DMS53 treated with DMSO at 0.1 percent for 48 hours (cell line): ENCODE measurements around the gene NYAP1.
"Not testable (repeated sequence)": the region's sequence is repeated elsewhere in the genome, so short reads cannot be mapped to it uniquely, and the experiment has no call there.

Experiments used
- DNase-seq: peaks from one replicate; lab custom pipeline; 2025; ENCODE audit not compliant: unreplicated experiment; lab: John Stamatoyannopoulos, UW

NYAP1 gene

GRCh38 chr7:100483722-100484672, at the start of gene NYAP1:
TSS of gene NYAP1 (plus strand) at chr7:100483927. CDS start at chr7:100485312, 1,385 bp downstream.
- DNase-seq, result no peak

- DNase-seq, result no peak
Observed at GRCh38 chr7:100434297-100435144, 49.2 kb upstream of the NYAP1 start.

GRCh38 chr7:100435401-100436304, 48.1 kb upstream of the NYAP1 start:
- peak; percentile 33 for DNase-seq

DNA sequence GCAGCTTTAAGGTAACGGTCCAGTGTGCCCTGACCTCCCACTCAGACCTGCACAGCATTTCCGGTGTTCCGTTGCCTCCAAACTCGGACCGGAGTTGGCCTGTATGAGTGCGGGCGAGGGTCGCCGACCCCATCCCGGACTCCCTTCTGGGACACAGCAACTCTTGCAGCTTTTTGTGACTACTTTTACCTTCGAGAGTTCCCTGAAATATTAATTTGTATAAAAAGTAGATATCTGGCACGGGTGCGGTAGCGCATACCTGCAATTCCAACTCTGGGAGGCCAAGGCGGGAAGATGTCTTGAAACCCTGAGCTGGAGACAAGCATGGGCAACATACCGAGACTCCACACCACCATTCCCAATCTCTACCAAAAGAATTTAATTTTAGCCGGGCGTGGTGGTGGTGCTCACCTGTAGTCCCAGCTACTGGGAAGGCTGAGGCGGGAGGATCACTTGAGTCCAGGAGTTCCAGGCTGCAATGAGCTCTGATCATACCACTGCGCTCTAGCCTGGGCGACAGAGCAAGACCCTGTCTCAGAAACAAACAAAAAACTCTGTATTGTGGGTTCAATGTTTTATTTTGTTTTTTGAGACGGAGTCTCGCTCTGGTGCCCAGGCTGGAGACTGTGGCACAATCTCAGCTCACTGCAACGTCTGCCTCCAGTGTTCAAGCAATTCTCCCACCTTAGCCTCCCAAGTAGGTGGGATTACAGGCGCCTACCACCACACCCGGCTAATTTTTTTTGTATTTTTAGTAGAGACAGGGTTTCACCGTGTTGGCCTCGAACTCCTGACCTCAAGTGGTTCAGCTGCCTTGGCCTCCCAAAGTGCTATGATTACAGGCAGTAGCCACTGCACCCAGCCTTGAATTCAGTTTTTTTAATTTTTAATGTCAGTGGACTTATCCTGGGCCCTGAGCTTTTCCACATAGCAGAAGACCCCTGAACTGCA, 46.3 kb upstream of the NYAP1 start:
- DNase-seq, result no peak

DNA sequence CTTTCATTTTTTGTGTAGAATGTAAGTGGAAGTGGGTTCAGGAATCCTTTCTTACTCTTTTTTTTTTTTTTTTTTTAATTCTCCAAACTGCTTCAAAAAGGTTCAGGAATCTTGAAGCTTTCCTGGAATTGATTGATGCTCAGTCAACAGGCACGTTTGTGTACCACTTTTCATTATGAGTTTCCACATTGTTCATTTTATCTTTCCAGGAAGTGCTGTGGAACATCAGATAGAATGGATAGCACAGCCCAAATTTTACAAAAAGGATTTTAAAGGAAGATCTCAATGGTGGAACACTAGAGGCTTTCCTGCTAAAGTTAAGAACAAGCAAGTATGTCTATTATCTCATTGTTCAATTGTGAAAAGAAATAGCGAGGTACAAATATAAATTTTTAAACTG, 45.6 kb upstream of the NYAP1 start:
- DNase-seq, result no peak

DNA sequence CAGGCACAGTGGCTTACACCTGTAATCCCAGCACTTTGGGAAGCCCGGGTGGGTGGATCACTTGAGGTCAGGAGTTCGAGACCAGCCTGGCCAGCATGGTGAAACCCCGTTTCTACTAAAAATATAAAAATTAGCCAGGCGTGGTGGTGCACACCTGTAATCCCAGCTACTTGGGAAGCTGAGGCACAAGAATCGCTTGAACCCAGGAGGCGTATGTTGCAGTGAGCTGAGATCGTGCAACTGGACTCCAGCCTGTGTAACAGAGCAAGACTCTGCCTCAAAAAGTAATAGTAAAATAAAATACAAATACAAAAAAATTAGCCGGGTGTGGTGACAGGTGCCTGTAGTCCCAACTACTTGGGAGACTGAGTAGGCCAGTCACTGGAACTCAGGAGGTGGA, 45.0 kb upstream of the NYAP1 start:
- not testable (repeated sequence) for DNase-seq

GRCh38 chr7:100439244-100439643, 44.5 kb upstream of the NYAP1 start:
- DNase-seq, result not testable (repeated sequence)

- no peak for DNase-seq
Observed at GRCh38 chr7:100441641-100442535, 41.8 kb upstream of the NYAP1 start.

GRCh38 chr7:100443096-100443840, 40.5 kb upstream of the NYAP1 start:
- no peak for DNase-seq

DNA sequence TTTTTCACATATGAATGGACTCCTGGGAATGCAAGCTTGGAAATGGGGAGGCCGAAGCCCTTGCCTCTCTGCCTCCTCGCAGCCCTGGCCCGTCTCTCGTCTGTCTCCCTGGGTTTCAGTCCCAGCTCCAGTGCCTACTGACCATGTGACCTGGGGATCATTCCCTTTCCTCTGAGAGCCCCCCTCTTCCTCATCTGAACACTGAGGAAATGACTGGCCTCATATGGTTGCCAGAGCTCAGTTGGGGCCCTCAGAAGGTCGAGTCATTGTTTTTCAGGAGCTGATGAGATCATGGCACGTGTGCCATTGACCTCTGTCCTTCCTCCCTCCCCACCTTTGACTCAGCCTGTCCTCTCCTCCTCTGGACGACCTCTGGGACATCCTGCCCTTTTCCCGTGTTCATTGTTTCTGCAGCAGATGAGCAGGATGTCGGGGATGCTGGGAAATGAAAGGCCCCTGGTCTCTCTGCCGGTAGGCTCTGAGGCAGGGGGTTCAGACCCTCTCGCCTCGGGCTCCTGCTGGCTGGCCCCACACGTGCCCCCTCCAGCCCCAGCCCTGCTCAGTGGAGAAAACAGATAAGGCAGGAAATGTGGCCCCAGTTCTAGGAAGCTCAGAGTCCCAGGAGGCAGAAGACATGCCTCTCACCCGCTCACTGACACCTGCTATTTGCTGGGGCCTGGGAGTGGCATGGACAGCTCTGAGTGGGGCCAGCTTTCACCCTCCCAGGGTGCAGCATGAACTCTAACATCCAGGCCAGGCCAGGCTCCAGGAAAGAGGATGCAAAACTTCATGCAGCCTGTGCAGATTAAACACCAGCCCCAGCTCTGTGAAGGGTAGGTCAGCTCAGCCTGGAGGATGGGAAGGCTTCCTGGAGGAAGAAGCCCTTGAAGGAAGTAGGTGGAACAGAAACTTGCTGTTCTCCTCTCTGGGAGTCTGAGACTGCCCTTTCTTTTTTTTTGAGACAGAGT, 39.1 kb upstream of the NYAP1 start:
- peak; percentile 38 for DNase-seq

GRCh38 chr7:100446040-100446439, 37.7 kb upstream of the NYAP1 start:
- DNase-seq, result no peak

GRCh38 chr7:100447363-100447762, 36.4 kb upstream of the NYAP1 start:
- DNase-seq, result not testable (repeated sequence)

DNA sequence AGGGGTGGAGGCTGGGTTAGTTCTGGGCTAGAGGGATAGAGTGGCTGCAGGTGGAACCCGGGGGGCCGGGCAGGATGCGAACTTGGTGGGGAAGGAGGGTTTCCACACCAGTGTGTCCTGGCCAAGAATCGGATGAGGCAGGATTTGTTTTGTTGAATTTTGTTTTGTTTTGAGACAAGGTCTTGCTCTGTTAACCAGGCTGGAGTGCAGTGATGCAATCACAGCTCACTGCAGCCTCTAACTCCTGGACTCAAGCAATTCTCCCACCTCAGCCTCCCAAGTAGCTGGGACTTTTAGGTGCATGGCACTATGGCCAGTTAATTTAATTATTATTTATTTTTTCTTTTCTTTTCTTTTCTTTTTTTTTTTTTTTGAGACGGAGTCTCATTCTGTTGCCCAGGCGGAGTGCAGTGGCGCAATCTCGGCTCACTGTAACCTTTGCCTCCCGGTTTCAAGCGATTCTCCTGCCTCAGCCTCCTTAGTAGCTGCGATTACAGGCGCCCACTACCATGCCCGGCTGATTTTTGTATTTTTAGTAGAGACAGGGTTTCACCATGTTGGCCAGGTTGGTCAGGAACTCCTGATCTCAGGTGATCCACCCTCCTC, 34.4 kb upstream of the NYAP1 start:
- DNase-seq, result no peak

GRCh38 chr7:100452513-100452912, 31.2 kb upstream of the NYAP1 start:
- no peak for DNase-seq

DNA sequence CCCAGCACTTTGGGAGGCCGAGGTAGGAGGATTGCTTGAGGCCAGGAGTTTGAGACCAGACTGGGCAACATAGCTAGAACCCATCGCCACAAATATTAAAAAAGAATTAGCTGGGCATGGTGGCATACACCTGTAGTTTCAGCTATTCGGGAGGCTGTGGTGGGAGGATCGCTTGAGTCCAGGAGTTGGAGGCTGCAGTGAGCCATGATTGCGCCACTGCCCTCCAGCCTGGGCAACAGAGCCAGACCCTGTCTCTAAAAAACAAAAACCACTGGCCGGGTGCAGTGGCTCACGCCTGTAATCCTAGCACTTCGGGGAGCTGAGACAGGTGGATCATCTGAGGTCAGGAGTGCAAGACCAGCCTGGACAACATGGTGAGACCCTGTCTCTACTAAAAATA, 29.9 kb upstream of the NYAP1 start:
- DNase-seq, result not testable (repeated sequence)

- no peak for DNase-seq
Observed at GRCh38 chr7:100455206-100455605, 28.5 kb upstream of the NYAP1 start.
